HL-60 (cell line): Measurements from ENCODE around the gene WDR55.
"Not testable (repeated sequence)": the region's sequence is repeated elsewhere in the genome, so short reads cannot be mapped to it uniquely, and the experiment has no call there.

ENCODE experiments used
- TF ChIP-seq, protein P1 (sequence below): IDR thresholded peaks from one replicate; pipeline ENCODE4 v1.5.1; 2011; ENCODE audit warnings: low read length, control low read depth, inconsistent platforms; ENCODE audit not compliant: insufficient read depth
- TF ChIP-seq, protein P2 (sequence below): IDR thresholded peaks from 2 replicates; pipeline ENCODE4 v1.6.1; 2012; ENCODE audit warnings: low read depth; ENCODE audit not compliant: insufficient replicate concordance

DNA sequence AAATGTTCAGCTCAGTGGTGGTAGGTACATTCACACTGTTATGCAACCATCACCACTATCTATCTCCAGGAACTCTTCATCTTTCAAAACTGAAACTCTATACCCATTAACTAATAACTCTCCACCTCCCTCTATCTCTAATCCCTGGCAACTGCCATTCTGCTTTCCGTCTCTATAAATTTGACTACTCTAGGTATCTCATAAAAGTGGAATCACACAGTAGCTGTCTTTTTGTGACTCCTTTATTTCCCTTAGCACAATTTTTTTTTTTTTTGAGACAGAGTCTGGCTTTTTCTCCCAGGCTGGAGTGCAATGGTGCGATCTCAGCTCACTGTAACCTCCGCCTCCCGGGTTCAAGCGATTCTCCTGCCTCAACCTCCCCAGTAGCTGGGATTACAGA lies 56.7 kb downstream of the WDR55 start:
- TF ChIP-seq, protein P1, sequence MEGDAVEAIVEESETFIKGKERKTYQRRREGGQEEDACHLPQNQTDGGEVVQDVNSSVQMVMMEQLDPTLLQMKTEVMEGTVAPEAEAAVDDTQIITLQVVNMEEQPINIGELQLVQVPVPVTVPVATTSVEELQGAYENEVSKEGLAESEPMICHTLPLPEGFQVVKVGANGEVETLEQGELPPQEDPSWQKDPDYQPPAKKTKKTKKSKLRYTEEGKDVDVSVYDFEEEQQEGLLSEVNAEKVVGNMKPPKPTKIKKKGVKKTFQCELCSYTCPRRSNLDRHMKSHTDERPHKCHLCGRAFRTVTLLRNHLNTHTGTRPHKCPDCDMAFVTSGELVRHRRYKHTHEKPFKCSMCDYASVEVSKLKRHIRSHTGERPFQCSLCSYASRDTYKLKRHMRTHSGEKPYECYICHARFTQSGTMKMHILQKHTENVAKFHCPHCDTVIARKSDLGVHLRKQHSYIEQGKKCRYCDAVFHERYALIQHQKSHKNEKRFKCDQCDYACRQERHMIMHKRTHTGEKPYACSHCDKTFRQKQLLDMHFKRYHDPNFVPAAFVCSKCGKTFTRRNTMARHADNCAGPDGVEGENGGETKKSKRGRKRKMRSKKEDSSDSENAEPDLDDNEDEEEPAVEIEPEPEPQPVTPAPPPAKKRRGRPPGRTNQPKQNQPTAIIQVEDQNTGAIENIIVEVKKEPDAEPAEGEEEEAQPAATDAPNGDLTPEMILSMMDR = not testable (repeated sequence)
- TF ChIP-seq, protein P2, sequence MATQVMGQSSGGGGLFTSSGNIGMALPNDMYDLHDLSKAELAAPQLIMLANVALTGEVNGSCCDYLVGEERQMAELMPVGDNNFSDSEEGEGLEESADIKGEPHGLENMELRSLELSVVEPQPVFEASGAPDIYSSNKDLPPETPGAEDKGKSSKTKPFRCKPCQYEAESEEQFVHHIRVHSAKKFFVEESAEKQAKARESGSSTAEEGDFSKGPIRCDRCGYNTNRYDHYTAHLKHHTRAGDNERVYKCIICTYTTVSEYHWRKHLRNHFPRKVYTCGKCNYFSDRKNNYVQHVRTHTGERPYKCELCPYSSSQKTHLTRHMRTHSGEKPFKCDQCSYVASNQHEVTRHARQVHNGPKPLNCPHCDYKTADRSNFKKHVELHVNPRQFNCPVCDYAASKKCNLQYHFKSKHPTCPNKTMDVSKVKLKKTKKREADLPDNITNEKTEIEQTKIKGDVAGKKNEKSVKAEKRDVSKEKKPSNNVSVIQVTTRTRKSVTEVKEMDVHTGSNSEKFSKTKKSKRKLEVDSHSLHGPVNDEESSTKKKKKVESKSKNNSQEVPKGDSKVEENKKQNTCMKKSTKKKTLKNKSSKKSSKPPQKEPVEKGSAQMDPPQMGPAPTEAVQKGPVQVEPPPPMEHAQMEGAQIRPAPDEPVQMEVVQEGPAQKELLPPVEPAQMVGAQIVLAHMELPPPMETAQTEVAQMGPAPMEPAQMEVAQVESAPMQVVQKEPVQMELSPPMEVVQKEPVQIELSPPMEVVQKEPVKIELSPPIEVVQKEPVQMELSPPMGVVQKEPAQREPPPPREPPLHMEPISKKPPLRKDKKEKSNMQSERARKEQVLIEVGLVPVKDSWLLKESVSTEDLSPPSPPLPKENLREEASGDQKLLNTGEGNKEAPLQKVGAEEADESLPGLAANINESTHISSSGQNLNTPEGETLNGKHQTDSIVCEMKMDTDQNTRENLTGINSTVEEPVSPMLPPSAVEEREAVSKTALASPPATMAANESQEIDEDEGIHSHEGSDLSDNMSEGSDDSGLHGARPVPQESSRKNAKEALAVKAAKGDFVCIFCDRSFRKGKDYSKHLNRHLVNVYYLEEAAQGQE = not testable (repeated sequence)
